Mucosa of descending colon (tissue), 3 donors: Measurements from ENCODE around the gene CD300LF. TPM values are rescaled to one million over a fixed set of nuclear protein-coding genes. Genes with fewer than 3 reads are reported as not detected.

ENCODE experiments used
- ATAC-seq: fragments of 200-7000 bp; cut with Tn5 transposase; one replicate; pipeline ENCODE4 v1.9.1; 2020; ENCODE audit warnings: mild to moderate bottlenecking, moderate library complexity
- DNase-seq, 3 donors: peaks; one replicate each; pipeline ENCODE4 v3.0.0-alpha.2; 2020
- H3K36me3 ChIP-seq: fragments of 200-600 bp; one replicate; pipeline ENCODE4 v1.8.0; 2021; ENCODE audit warnings: low read depth, mild to moderate bottlenecking
- H3K4me1 ChIP-seq: fragments of 200-600 bp; one replicate; pipeline ENCODE4 v1.8.0; 2021; ENCODE audit warnings: low read depth, mild to moderate bottlenecking
- H3K4me3 ChIP-seq: fragments of 200-600 bp; one replicate; pipeline ENCODE4 v1.8.0; 2021; ENCODE audit warnings: mild to moderate bottlenecking
- H3K9me3 ChIP-seq: fragments of 200-600 bp; one replicate; pipeline ENCODE4 v1.8.0; 2021; ENCODE audit warnings: mild to moderate bottlenecking
- intact Hi-C, 2 donors: fragments of 100-400 bp; cut with DNase I in 1 of 2; cut with micrococcal nuclease in 1 of 2; formaldehyde crosslinking; loops; one replicate each; pipeline versions ENCODE4 v1.11.0 to v1.11.1; 2022; cut with DNase I, micrococcal nuclease
- total RNA-seq, 3 donors: library from RNA; stranded (reverse); fragmentation: NEBNext Ultra II Directional in 2 of 3; extraction: Animal tissue kit (Norgen Biotek cat#: 25700) in 2 of 3; gene quantifications; one replicate each; pipeline versions ENCODE4 v1.2.1 to v1.2.4, GENCODE V29; 2021 to 2023
- TF ChIP-seq, protein P1 (sequence below): fragments of 200-600 bp; IDR thresholded peaks from one replicate; pipeline ENCODE4 v1.8.0; 2022; ENCODE audit warnings: antibody characterized with exemption, mild to moderate bottlenecking
- donor health status: DM: no; HTN: no; CAD: no; lungs with moderate emphysema.
- donor health status: DM: no; HTN: no; CAD: no.
- donor health status: DM: no; HTN: yes; CAD: no.

The CD300LF gene
- total RNA-seq, 3 donors from 2014 or later = 2.0 TPM

DNA sequence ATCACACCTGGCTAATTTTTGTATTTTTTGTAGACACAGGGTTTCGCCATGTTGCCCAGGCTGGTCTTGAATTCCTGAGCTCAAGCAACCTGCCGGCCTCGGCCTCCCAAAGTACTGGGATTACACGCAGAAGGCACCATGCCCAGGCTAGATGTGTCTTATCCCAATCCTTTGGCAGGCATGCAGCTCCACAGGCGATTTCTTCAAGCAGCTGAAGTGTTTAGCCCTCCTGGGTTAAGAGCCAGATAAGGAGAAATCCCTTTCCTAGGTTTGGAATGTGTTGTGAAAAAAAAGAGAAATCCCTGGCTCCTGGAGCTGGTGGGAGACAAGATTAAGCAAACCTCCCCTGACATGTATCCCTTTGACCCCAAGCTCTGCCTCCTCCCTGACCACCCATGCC, 33.7 kb upstream of the CD300LF start:
- TF ChIP-seq, protein P1, sequence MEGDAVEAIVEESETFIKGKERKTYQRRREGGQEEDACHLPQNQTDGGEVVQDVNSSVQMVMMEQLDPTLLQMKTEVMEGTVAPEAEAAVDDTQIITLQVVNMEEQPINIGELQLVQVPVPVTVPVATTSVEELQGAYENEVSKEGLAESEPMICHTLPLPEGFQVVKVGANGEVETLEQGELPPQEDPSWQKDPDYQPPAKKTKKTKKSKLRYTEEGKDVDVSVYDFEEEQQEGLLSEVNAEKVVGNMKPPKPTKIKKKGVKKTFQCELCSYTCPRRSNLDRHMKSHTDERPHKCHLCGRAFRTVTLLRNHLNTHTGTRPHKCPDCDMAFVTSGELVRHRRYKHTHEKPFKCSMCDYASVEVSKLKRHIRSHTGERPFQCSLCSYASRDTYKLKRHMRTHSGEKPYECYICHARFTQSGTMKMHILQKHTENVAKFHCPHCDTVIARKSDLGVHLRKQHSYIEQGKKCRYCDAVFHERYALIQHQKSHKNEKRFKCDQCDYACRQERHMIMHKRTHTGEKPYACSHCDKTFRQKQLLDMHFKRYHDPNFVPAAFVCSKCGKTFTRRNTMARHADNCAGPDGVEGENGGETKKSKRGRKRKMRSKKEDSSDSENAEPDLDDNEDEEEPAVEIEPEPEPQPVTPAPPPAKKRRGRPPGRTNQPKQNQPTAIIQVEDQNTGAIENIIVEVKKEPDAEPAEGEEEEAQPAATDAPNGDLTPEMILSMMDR = no peak
- Histone ChIP-seq H3K9me3 (no peaks in the 10 kb centered on the region), H3K4me3 (no peak overlapping the region), H3K36me3 (no peaks in the 10 kb centered on the region), H3K4me1 (peaks cover 36% of the 10 kb centered on the region)
- DNase-seq = peak in 2 of 3 donors; percentile 27 to 36
- intact Hi-C loops = loop anchor here in 1 of 2 donors (2.0 kb wide), 1 partner anchor 24 kb away; no protein-coding TSS in a partner anchor
- ATAC-seq = no peak

DNA sequence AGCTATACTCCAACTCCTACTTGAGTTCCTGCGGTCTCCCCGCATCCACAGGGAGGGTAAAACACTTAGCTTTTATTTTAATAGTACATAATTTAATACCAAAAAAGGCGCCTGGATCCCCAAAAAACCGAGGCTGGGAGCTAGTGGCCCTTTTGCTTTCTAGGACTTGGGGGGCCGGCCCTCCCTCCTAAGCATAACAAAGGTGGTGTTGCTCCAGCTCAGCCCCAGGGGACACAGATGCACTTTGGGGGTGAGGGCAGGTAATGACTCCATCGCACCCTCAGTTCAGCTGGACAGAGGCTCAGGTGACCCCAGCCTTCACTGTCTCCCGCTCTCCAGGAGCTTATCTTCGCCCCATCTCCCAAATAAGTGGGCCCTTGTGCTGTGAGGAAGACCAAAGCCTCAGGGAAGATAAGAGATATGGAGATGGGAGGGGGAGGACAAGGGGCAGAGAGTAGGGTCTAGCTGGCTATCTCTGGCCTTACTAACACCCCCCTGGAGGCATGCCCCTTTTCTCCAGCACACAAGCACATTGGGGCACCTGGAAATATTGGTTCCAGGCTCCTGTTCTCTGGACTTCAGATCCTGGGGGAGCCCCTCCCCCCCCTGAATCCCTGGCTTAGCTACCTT, 32.9 kb upstream of the CD300LF start:
- intact Hi-C loops = loop anchor here in 1 of 2 donors (2.0 kb wide), 1 partner anchor 25 kb away; no protein-coding TSS in a partner anchor
- Histone ChIP-seq H3K9me3 (no peaks in the 10 kb centered on the region), H3K4me3 (no peak overlapping the region), H3K4me1 (peaks cover 31% of the 10 kb centered on the region), H3K36me3 (no peaks in the 10 kb centered on the region)
- ATAC-seq = no peak
- peak in 2 of 3 donors; percentile 34 to 39 for DNase-seq
- TF ChIP-seq, protein P1 = no peak

DNA sequence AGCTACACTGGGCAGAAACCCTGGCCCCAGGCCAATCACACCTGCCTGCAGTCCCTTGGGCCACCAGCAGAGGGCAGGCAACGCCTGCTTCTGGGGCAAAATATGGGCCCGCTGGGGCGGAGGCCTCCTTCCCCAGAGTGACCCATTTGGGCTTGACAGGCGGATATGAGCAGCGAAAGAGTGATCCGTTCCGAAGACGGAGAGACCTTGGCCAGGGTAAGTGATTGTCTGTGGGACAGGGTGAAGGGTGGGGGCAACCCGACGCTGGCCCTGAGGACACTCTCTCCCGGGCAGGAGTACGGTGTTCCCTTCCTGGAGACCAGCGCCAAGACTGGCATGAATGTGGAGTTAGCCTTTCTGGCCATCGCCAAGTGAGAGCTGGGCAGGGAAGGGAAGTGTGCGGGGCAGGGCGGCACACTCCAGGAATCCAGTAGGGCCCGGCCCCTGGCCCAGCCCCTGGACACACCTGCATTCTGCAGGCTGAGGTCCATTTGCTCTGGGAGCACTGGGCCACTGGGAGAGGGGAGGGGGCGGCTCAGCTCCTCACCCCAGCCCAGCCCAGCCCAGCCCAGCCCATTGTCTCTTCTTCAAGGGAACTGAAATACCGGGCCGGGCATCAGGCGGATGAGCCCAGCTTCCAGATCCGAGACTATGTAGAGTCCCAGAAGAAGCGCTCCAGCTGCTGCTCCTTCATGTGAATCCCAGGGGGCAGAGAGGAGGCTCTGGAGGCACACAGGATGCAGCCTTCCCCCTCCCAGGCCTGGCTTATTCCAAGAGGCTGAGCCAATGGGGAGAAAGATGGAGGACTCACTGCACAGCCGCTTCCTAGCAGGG, 32.2 kb upstream of the CD300LF start:
- no peaks in the 10 kb centered on the region for H3K9me3 ChIP-seq
- intact Hi-C loops = loop anchor here (5.0 kb wide), 1 partner anchor 117 kb away; no protein-coding TSS in a partner anchor
- ATAC-seq (peak; percentile 65), DNase-seq (peak; percentile 90 to 98 (median 97))
- no peak overlapping the region for H3K4me3 ChIP-seq
- H3K36me3 ChIP-seq = no peaks in the 10 kb centered on the region
- H3K4me1 ChIP-seq = peaks cover 24% of the 10 kb centered on the region
- TF ChIP-seq, protein P1 = peak; percentile 100

DNA sequence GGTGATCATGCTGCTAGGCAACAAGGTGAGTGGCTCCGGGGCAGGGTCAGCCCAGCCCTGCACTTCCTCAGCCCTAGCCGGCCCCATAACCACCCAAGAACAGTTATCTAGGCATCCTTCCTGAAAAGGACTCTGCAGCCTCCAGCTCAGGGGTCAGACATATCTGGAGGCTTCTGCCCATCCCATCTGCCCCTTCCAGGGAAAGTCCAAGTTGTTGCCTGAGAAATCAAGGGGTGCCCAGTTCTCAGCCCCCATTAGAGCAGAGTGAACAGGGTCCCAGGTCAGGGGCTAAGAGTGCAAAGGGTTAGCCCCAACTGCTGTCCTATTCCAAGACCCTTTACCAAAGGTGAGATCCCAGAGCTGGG, 31.6 kb upstream of the CD300LF start:
- intact Hi-C loops = loop anchor here (5.0 kb wide), 1 partner anchor 118 kb away; no protein-coding TSS in a partner anchor
- H3K4me1 ChIP-seq = peaks cover 22% of the 10 kb centered on the region
- H3K36me3 ChIP-seq = no peaks in the 10 kb centered on the region
- no peak overlapping the region for H3K4me3 ChIP-seq
- TF ChIP-seq, protein P1 = no peak
- ATAC-seq = no peak
- DNase-seq = peak in 1 of 3 donors; percentile 45
- H3K9me3 ChIP-seq = no peaks in the 10 kb centered on the region

DNA sequence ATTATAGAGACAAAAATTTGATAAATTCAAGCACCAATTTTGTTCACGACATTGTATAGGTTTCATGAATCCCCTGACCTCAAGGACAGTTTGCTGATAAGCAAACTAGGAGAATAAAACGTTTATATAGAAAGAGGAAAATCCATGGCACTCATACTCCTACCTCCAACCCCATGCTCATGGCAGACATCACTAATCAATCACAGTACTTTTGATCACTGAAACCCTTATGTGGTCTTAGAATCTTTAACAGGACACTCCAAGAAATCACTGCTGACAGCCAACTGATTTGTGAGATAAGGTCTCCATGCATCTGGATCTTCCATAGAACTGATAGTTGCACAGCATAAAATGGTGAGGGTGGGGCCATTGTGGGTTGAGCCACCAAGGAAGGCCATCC, 31.0 kb upstream of the CD300LF start:
- ATAC-seq = no peak
- H3K9me3 ChIP-seq = no peaks in the 10 kb centered on the region
- TF ChIP-seq, protein P1 = no peak
- H3K36me3 ChIP-seq = no peaks in the 10 kb centered on the region
- DNase-seq = no peak
- H3K4me1 ChIP-seq = peaks cover 26% of the 10 kb centered on the region
- intact Hi-C loops = loop anchor here (5.0 kb wide), 1 partner anchor 119 kb away; no protein-coding TSS in a partner anchor
- H3K4me3 ChIP-seq = no peak overlapping the region
